Measurements from ENCODE around the gene BCR. TPM values are rescaled to one million over a fixed set of nuclear protein-coding genes. Genes with fewer than 3 reads are reported as not detected.

The BCR gene
- total and polyA plus RNA-seq, 2 of the 13 experiments (the other 11 are each of a cell fraction or from before 2014, with no cell fraction given) = 19.9 to 33.6 TPM

DNA sequence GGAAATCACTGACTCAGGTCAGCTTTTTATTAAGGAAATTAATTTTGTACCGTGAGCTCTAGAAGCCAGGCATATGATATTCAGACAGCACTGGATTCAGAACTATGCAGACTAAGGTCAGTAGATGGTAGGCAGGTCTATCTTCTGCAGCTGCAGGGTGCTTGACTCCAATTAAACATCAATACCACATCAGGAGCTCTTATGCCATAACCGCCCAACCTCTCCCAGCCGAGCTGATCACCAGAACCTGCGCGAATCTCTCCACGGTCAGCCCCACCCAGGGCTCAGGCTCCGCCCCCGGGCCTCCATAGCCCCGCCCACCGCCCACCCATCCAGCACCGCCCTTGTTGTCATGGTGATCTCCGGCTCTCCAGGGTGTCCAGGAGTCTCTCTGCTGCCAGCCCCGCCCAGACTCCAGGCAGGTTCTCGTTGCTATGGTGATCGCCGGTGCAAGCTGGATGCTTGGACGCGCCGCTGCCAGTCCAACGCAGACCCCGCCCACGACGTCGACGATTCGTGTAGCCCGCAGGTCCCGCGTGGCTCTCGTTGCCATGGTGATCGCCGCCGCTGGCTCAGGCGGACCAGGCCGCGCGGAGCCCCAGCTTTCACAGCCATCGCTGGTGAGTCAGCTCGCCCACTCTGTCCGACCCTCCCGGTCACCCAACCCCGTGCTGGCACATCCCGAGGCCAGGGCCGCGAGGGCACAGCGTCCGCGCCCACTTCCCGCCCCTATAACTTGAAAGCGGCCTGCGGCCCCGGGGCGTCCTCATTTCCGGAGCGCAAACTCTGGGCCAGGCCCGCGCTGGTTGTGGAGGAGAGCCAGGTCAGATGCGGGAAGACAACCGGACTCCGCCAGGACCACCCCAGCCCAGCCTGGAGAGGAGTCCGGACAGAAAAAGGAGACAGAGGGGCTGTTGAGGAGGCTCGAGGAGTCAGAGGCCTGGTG is 35.1 kb upstream of the BCR start, which contains the start of gene RAB36 (continued):
- TF ChIP-seq, protein P1, sequence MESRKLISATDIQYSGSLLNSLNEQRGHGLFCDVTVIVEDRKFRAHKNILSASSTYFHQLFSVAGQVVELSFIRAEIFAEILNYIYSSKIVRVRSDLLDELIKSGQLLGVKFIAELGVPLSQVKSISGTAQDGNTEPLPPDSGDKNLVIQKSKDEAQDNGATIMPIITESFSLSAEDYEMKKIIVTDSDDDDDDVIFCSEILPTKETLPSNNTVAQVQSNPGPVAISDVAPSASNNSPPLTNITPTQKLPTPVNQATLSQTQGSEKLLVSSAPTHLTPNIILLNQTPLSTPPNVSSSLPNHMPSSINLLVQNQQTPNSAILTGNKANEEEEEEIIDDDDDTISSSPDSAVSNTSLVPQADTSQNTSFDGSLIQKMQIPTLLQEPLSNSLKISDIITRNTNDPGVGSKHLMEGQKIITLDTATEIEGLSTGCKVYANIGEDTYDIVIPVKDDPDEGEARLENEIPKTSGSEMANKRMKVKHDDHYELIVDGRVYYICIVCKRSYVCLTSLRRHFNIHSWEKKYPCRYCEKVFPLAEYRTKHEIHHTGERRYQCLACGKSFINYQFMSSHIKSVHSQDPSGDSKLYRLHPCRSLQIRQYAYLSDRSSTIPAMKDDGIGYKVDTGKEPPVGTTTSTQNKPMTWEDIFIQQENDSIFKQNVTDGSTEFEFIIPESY (CRISPR knock-in tag; IDR thresholded peaks at IDR 0.05) = peak; percentile 86
- TF ChIP-seq GABPB1 (CRISPR knock-in tag; IDR thresholded peaks at IDR 0.05) (0 out of 2 replicates have a peak, but pooled peaks have one; percentile 48), ZNF891 (CRISPR knock-in tag; IDR thresholded peaks at IDR 0.05) (0 out of 2 replicates have a peak, but pooled peaks have one; percentile 27), ZFX (CRISPR knock-in tag; IDR thresholded peaks at IDR 0.05; ENCODE audit: low read depth) (peak; percentile 69), ZNF224 (CRISPR knock-in tag; IDR thresholded peaks at IDR 0.05) (no peak), NFYC (CRISPR knock-in tag; IDR thresholded peaks at IDR 0.05) (peak; percentile 47; the same call in 1 of the 2 replicates), ZFY (CRISPR knock-in tag; IDR thresholded peaks at IDR 0.05) (peak; percentile 73), RAD21 (CRISPR knock-in tag; IDR thresholded peaks at IDR 0.05) (0 out of 2 replicates have a peak, but pooled peaks have one; percentile 18), RFX1 (IDR thresholded peaks at IDR 0.05) (peak; percentile 98), ZNF792 (CRISPR knock-in tag; IDR thresholded peaks at IDR 0.05) (no peak)
- TF ChIP-seq, protein P2, sequence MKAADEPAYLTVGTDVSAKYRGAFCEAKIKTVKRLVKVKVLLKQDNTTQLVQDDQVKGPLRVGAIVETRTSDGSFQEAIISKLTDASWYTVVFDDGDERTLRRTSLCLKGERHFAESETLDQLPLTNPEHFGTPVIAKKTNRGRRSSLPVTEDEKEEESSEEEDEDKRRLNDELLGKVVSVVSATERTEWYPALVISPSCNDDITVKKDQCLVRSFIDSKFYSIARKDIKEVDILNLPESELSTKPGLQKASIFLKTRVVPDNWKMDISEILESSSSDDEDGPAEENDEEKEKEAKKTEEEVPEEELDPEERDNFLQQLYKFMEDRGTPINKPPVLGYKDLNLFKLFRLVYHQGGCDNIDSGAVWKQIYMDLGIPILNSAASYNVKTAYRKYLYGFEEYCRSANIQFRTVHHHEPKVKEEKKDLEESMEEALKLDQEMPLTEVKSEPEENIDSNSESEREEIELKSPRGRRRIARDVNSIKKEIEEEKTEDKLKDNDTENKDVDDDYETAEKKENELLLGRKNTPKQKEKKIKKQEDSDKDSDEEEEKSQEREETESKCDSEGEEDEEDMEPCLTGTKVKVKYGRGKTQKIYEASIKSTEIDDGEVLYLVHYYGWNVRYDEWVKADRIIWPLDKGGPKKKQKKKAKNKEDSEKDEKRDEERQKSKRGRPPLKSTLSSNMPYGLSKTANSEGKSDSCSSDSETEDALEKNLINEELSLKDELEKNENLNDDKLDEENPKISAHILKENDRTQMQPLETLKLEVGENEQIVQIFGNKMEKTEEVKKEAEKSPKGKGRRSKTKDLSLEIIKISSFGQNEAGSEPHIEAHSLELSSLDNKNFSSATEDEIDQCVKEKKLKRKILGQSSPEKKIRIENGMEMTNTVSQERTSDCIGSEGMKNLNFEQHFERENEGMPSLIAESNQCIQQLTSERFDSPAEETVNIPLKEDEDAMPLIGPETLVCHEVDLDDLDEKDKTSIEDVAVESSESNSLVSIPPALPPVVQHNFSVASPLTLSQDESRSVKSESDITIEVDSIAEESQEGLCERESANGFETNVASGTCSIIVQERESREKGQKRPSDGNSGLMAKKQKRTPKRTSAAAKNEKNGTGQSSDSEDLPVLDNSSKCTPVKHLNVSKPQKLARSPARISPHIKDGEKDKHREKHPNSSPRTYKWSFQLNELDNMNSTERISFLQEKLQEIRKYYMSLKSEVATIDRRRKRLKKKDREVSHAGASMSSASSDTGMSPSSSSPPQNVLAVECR (CRISPR knock-in tag; IDR thresholded peaks at IDR 0.05; ENCODE audit: borderline replicate concordance) = peak; percentile 76
- TF ChIP-seq, protein P3, sequence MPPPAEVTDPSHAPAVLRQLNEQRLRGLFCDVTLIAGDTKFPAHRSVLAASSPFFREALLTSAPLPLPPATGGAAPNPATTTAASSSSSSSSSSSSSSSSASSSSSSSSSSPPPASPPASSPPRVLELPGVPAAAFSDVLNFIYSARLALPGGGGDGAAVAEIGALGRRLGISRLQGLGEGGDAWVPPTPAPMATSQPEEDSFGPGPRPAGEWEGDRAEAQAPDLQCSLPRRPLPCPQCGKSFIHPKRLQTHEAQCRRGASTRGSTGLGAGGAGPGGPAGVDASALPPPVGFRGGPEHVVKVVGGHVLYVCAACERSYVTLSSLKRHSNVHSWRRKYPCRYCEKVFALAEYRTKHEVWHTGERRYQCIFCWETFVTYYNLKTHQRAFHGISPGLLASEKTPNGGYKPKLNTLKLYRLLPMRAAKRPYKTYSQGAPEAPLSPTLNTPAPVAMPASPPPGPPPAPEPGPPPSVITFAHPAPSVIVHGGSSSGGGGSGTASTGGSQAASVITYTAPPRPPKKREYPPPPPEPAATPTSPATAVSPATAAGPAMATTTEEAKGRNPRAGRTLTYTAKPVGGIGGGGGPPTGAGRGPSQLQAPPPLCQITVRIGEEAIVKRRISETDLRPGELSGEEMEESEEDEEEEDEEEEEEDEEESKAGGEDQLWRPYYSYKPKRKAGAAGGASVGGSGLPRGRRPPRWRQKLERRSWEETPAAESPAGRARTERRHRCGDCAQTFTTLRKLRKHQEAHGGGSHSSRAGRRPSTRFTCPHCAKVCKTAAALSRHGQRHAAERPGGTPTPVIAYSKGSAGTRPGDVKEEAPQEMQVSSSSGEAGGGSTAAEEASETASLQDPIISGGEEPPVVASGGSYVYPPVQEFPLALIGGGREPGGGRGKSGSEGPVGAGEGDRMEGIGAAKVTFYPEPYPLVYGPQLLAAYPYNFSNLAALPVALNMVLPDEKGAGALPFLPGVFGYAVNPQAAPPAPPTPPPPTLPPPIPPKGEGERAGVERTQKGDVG (CRISPR knock-in tag; IDR thresholded peaks at IDR 0.05; ENCODE audit: borderline replicate concordance) = peak; percentile 20; the same call in 1 of the 2 replicates
- TF ChIP-seq, protein P4, sequence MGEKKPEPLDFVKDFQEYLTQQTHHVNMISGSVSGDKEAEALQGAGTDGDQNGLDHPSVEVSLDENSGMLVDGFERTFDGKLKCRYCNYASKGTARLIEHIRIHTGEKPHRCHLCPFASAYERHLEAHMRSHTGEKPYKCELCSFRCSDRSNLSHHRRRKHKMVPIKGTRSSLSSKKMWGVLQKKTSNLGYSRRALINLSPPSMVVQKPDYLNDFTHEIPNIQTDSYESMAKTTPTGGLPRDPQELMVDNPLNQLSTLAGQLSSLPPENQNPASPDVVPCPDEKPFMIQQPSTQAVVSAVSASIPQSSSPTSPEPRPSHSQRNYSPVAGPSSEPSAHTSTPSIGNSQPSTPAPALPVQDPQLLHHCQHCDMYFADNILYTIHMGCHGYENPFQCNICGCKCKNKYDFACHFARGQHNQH (CRISPR knock-in tag; IDR thresholded peaks at IDR 0.05) = peak; percentile 55
- TF ChIP-seq, protein P5, sequence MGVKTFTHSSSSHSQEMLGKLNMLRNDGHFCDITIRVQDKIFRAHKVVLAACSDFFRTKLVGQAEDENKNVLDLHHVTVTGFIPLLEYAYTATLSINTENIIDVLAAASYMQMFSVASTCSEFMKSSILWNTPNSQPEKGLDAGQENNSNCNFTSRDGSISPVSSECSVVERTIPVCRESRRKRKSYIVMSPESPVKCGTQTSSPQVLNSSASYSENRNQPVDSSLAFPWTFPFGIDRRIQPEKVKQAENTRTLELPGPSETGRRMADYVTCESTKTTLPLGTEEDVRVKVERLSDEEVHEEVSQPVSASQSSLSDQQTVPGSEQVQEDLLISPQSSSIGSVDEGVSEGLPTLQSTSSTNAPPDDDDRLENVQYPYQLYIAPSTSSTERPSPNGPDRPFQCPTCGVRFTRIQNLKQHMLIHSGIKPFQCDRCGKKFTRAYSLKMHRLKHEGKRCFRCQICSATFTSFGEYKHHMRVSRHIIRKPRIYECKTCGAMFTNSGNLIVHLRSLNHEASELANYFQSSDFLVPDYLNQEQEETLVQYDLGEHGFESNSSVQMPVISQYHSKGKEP (CRISPR knock-in tag; IDR thresholded peaks at IDR 0.05) = no peak
- TF ChIP-seq, protein P6, sequence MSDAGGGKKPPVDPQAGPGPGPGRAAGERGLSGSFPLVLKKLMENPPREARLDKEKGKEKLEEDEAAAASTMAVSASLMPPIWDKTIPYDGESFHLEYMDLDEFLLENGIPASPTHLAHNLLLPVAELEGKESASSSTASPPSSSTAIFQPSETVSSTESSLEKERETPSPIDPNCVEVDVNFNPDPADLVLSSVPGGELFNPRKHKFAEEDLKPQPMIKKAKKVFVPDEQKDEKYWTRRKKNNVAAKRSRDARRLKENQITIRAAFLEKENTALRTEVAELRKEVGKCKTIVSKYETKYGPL (CRISPR knock-in tag; IDR thresholded peaks at IDR 0.05) = no peak
